GM12878 (cell line): ENCODE data around the gene TOP3A. TPM values are rescaled to one million over a fixed set of nuclear protein-coding genes. Genes with fewer than 3 reads are reported as not detected.

Source experiments
- ATF3 ChIP-seq: IDR thresholded peaks from 2 replicates; pipeline ENCODE4 v1.6.1; 2011; ENCODE audit warnings: low read depth, mild to moderate bottlenecking, low read length, moderate library complexity, borderline replicate concordance; ENCODE audit errors: extremely low read depth
- ATF7 ChIP-seq: fragments of 450-650 bp; IDR thresholded peaks from 2 replicates; pipeline ENCODE4 v1.6.1; 2016; ENCODE audit warnings: low read depth, mild to moderate bottlenecking
- BACH1 ChIP-seq: fragments of 450-650 bp; IDR thresholded peaks from 2 replicates; pipeline ENCODE4 v1.6.1; 2017; ENCODE audit warnings: mild to moderate bottlenecking, borderline replicate concordance
- BCL11A ChIP-seq: IDR thresholded peaks from 2 replicates; pipeline ENCODE4 v1.6.1; 2011; ENCODE audit warnings: low read depth, low read length
- BCLAF1 ChIP-seq: fragments of 450-650 bp; IDR thresholded peaks from 2 replicates; pipeline ENCODE4 v1.6.1; 2017; ENCODE audit warnings: antibody characterized with exemption, mild to moderate bottlenecking, moderate library complexity
- CHD4 ChIP-seq: fragments of 200-600 bp; sonication (generic); IDR thresholded peaks from 2 replicates; pipeline ENCODE4 v1.6.1; 2016; ENCODE audit warnings: mild to moderate bottlenecking
- GATAD2B ChIP-seq: fragments of 450-650 bp; conservative IDR thresholded peaks from 2 replicates; pipeline ENCODE4 v1.6.1; 2017; ENCODE audit warnings: low read depth, mild to moderate bottlenecking, moderate library complexity
- HCFC1 ChIP-seq: fragments of 150-350 bp; IDR thresholded peaks from 2 replicates; pipeline ENCODE4 v1.6.1; 2014; ENCODE audit warnings: low read length
- IKZF1 ChIP-seq: fragments of 450-650 bp; conservative IDR thresholded peaks from 2 replicates; pipeline ENCODE4 v1.6.1; 2017; ENCODE audit warnings: antibody characterized with exemption, mild to moderate bottlenecking
- MEF2B ChIP-seq: fragments of 450-650 bp; IDR thresholded peaks from 2 replicates; pipeline ENCODE4 v1.6.1; 2018; ENCODE audit warnings: mild to moderate bottlenecking, moderate library complexity; ENCODE audit not compliant: partially characterized antibody, poor library complexity, severe bottlenecking
- MLLT1 ChIP-seq: fragments of 450-650 bp; IDR thresholded peaks from 2 replicates; pipeline ENCODE4 v1.6.1; 2016; ENCODE audit warnings: mild to moderate bottlenecking
- PML ChIP-seq: IDR thresholded peaks from 2 replicates; pipeline ENCODE4 v1.6.1; 2012; ENCODE audit warnings: low read length, inconsistent platforms
- RB1 ChIP-seq: fragments of 450-650 bp; formaldehyde crosslinking; IDR thresholded peaks from 2 replicates; pipeline ENCODE4 v1.6.1; 2017; ENCODE audit warnings: mild to moderate bottlenecking, borderline replicate concordance
- RELA ChIP-seq: fragments of 450-650 bp; IDR thresholded peaks from 2 replicates; pipeline ENCODE4 v1.8.0; 2014; ENCODE audit warnings: borderline replicate concordance; ENCODE audit not compliant: partially characterized antibody
- SIX5 ChIP-seq: IDR thresholded peaks from 2 replicates; pipeline ENCODE4 v1.6.1; 2011; ENCODE audit warnings: mild to moderate bottlenecking, low read depth, low read length, moderate library complexity; ENCODE audit not compliant: severe bottlenecking
- SMAD5 ChIP-seq: IDR thresholded peaks from 2 replicates; pipeline ENCODE4 v1.6.1; 2016; ENCODE audit warnings: antibody characterized with exemption, low read depth
- TARDBP ChIP-seq: IDR thresholded peaks from 2 replicates; pipeline ENCODE4 v1.6.1; 2016; ENCODE audit warnings: borderline replicate concordance
- ZBTB33 ChIP-seq: fragments of 450-650 bp; IDR thresholded peaks from 2 replicates; pipeline ENCODE4 v1.6.1; 2017; ENCODE audit warnings: mild to moderate bottlenecking
- ZNF687 ChIP-seq: fragments of 450-650 bp; IDR thresholded peaks from 2 replicates; pipeline ENCODE4 v1.6.1; 2017; ENCODE audit warnings: mild to moderate bottlenecking, moderate library complexity
- polyA plus RNA-seq, 11 experiments: library from polyadenylated mRNA; depleted of rRNA in 4 of 11; unstranded in 6 of 11; stranded (reverse) in 5 of 11; fragments of >200 nt; fragmentation: Nextera tagmentation in 4 of 11; fragmentation: Illumina TruSeq in 1 of 11; extraction: Ambion mirVana in 4 of 11; extraction: Trizol in 1 of 11; gene quantifications; 1 replicate in 1 of 11; 2 replicates in 10 of 11; pipeline versions ENCODE4 v1.2.1 to v1.2.3, GENCODE V29; 2011 to 2016; ENCODE audit warnings: inconsistent platforms in 2 of 11, missing spikeins in 2 of 11, low read depth in 1 of 11
- total RNA-seq, 4 experiments: library from RNA; depleted of rRNA in 3 of 4; stranded (reverse); fragments of >200 nt in 3 of 4; fragmentation: Illumina TruSeq in 1 of 4; extraction: Trizol in 1 of 4; gene quantifications; 2 replicates each; pipeline versions ENCODE4 v1.2.1 to v1.2.3, GENCODE V29; 2013 to 2021

Gene TOP3A
- total and polyA plus RNA-seq, 10 of the 15 experiments (the other 5 are each of a cell fraction or from before 2014, with no cell fraction given), result 4.2 to 51.9 (median 31.8) TPM

- TF ChIP-seq RB1, result peak; percentile 88; the same call in 1 of the 2 replicates
- no peak for TF ChIP-seq BCL11A
- TF ChIP-seq RELA, result peak; percentile 64
- TF ChIP-seq BACH1, result no peak
- TF ChIP-seq SMAD5, result peak; percentile 31; the same call in 1 of the 2 replicates
- peak; percentile 60; the same call in 1 of the 2 replicates for TF ChIP-seq ATF7
- TF ChIP-seq TARDBP, result peak; percentile 20; the same call in 1 of the 2 replicates
- no peak for TF ChIP-seq BCLAF1
- no peak for TF ChIP-seq CHD4
- TF ChIP-seq IKZF1, result peak; percentile 91
- TF ChIP-seq GATAD2B, result no peak; the same call in 1 of the 2 replicates
- peak; percentile 90 for TF ChIP-seq MLLT1
- peak; percentile 88 for TF ChIP-seq HCFC1
- peak; percentile 96 for TF ChIP-seq ATF3
- no peak for TF ChIP-seq MEF2B
- 0 out of 2 replicates have a peak, but pooled peaks have one; percentile 40 for TF ChIP-seq PML
- peak; percentile 80 for TF ChIP-seq SIX5
- TF ChIP-seq ZBTB33, result no peak
- TF ChIP-seq ZNF687, result no peak
Measured at GRCh38 chr17:18314731-18315561, at the start of gene TOP3A, which contains the start of gene SMCR8 (continued).
